ENCODE data around the gene PITPNM2. TPM values are rescaled to one million over a fixed set of nuclear protein-coding genes. Genes with fewer than 3 reads are reported as not detected.

PITPNM2 gene
- total RNA-seq, 1 donor from 2014 or later, result 0.56 TPM

GRCh38 chr12:123167329-123167728 is 16.4 kb upstream of the PITPNM2 start:
- Histone ChIP-seq H3K4me2 (no peak overlapping the region), H3K9ac (no peak overlapping the region), H3K79me2 (ENCODE audit: low read depth) (no peaks in the 10 kb centered on the region), H3K36me3 (peaks cover 13% of the 10 kb centered on the region), H3K27ac (no peak overlapping the region), H3F3A (ENCODE audit: low read depth) (no peaks in the 10 kb centered on the region), H3K27me3 (no peaks in the 10 kb centered on the region), H3K9me3 (ENCODE audit: low read depth) (no peaks in the 10 kb centered on the region), H3K4me1 (no peaks in the 10 kb centered on the region), H2AFZ (replicated peaks) (no peak overlapping the region), H4K20me1 (ENCODE audit: low read depth) (no peaks in the 10 kb centered on the region), H3K4me3 (no peak overlapping the region)
- Mint-ChIP-seq H3K9me3 (no peaks in the 10 kb centered on the region), H3K27me3 (ENCODE audit: insufficient read depth, low read depth) (no peaks in the 10 kb centered on the region), H3K36me3 (peaks cover 17% of the 10 kb centered on the region), H3K27ac (no peak overlapping the region), H3K4me3 (no peak overlapping the region), H3K4me1 (no peaks in the 10 kb centered on the region)
- TF ChIP-seq EZH2phosphoT487 (IDR thresholded peaks at IDR 0.05) (no peak), EZH2 (IDR thresholded peaks at IDR 0.05) (no peak)
- no peak for DNase-seq (ENCODE audit: low spot score)

GRCh38 chr12:123165537-123165936 is 14.6 kb upstream of the PITPNM2 start:
- Histone ChIP-seq H3K36me3 (peaks cover 16% of the 10 kb centered on the region), H3K27ac (no peak overlapping the region), H3F3A (ENCODE audit: low read depth) (no peaks in the 10 kb centered on the region), H4K20me1 (ENCODE audit: low read depth) (no peaks in the 10 kb centered on the region), H3K9ac (no peak overlapping the region), H2AFZ (replicated peaks) (no peak overlapping the region), H3K4me3 (no peak overlapping the region), H3K79me2 (ENCODE audit: low read depth) (no peaks in the 10 kb centered on the region), H3K4me1 (no peaks in the 10 kb centered on the region), H3K4me2 (no peak overlapping the region), H3K27me3 (no peaks in the 10 kb centered on the region), H3K9me3 (ENCODE audit: low read depth) (no peaks in the 10 kb centered on the region)
- Mint-ChIP-seq H3K9me3 (no peaks in the 10 kb centered on the region), H3K4me1 (no peaks in the 10 kb centered on the region), H3K27me3 (ENCODE audit: insufficient read depth, low read depth) (no peaks in the 10 kb centered on the region), H3K27ac (no peak overlapping the region), H3K4me3 (no peak overlapping the region), H3K36me3 (peaks cover 19% of the 10 kb centered on the region)
- DNase-seq (ENCODE audit: low spot score), result no peak
- TF ChIP-seq EZH2phosphoT487 (IDR thresholded peaks at IDR 0.05), result no peak

GRCh38 chr12:123164710-123165261 is 13.9 kb upstream of the PITPNM2 start:
- no peak overlapping the region for H3K27ac ChIP-seq
- H3K27me3 ChIP-seq, result no peaks in the 10 kb centered on the region
- TF ChIP-seq EZH2phosphoT487 (IDR thresholded peaks at IDR 0.05) (no peak), EZH2 (IDR thresholded peaks at IDR 0.05) (no peak)
- TF ChIP-seq, protein P1, sequence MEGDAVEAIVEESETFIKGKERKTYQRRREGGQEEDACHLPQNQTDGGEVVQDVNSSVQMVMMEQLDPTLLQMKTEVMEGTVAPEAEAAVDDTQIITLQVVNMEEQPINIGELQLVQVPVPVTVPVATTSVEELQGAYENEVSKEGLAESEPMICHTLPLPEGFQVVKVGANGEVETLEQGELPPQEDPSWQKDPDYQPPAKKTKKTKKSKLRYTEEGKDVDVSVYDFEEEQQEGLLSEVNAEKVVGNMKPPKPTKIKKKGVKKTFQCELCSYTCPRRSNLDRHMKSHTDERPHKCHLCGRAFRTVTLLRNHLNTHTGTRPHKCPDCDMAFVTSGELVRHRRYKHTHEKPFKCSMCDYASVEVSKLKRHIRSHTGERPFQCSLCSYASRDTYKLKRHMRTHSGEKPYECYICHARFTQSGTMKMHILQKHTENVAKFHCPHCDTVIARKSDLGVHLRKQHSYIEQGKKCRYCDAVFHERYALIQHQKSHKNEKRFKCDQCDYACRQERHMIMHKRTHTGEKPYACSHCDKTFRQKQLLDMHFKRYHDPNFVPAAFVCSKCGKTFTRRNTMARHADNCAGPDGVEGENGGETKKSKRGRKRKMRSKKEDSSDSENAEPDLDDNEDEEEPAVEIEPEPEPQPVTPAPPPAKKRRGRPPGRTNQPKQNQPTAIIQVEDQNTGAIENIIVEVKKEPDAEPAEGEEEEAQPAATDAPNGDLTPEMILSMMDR (IDR thresholded peaks at IDR 0.05), result no peak
- H3K36me3 ChIP-seq, result peaks cover 16% of the 10 kb centered on the region
- peaks cover 20% of the 10 kb centered on the region for H3K36me3 Mint-ChIP-seq
- H3K4me1 Mint-ChIP-seq, result no peaks in the 10 kb centered on the region
- no peaks in the 10 kb centered on the region for H3K79me2 ChIP-seq (ENCODE audit: low read depth)
- no peak overlapping the region for H2AFZ ChIP-seq (replicated peaks)
- no peaks in the 10 kb centered on the region for H3K9me3 ChIP-seq (ENCODE audit: low read depth)
- H3K4me3 Mint-ChIP-seq, result no peak overlapping the region
- H3K27ac Mint-ChIP-seq, result no peak overlapping the region
- H3K4me2 ChIP-seq, result no peak overlapping the region
- no peaks in the 10 kb centered on the region for H3F3A ChIP-seq (ENCODE audit: low read depth)
- no peaks in the 10 kb centered on the region for H3K27me3 Mint-ChIP-seq (ENCODE audit: insufficient read depth, low read depth)
- H3K9ac ChIP-seq, result no peak overlapping the region
- no peak for DNase-seq (ENCODE audit: low spot score)
- H3K4me1 ChIP-seq, result no peaks in the 10 kb centered on the region
- no peak overlapping the region for H3K4me3 ChIP-seq
- no peaks in the 10 kb centered on the region for H3K9me3 Mint-ChIP-seq
- H4K20me1 ChIP-seq (ENCODE audit: low read depth), result no peaks in the 10 kb centered on the region

DNA sequence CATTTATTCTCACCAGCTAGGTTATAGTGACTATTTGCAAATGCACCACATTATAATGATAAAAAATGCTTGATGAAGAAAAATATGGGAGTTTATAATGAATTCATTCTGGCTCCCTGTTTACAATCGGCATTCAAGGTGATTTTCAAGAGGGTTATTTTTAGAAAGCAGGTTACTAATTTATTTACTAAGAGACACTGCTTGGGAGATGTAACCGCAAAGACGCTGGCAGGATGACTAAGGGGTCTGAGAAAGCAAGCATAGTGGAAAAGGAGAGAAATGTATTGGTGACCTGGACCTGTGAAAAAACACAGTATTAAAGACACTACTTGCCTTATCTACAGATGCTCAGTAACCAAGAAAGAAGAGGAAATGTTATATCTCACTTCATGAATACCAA is 13.3 kb upstream of the PITPNM2 start:
- no peaks in the 10 kb centered on the region for H3K4me1 Mint-ChIP-seq
- peaks cover 16% of the 10 kb centered on the region for H3K36me3 ChIP-seq
- H3K4me1 ChIP-seq, result no peaks in the 10 kb centered on the region
- H3K9me3 Mint-ChIP-seq, result no peaks in the 10 kb centered on the region
- H3K36me3 Mint-ChIP-seq, result peaks cover 20% of the 10 kb centered on the region
- no peak overlapping the region for H2AFZ ChIP-seq (replicated peaks)
- H3K9me3 ChIP-seq (ENCODE audit: low read depth), result no peaks in the 10 kb centered on the region
- no peak for DNase-seq (ENCODE audit: low spot score)
- TF ChIP-seq, protein P1 (IDR thresholded peaks at IDR 0.05), result no peak
- TF ChIP-seq EZH2 (IDR thresholded peaks at IDR 0.05) (no peak), EZH2phosphoT487 (IDR thresholded peaks at IDR 0.05) (no peak)
- H3F3A ChIP-seq (ENCODE audit: low read depth), result no peaks in the 10 kb centered on the region
- H3K4me3 Mint-ChIP-seq, result no peak overlapping the region
- H3K27me3 Mint-ChIP-seq (ENCODE audit: insufficient read depth, low read depth), result no peaks in the 10 kb centered on the region
- no peaks in the 10 kb centered on the region for H3K27me3 ChIP-seq
- no peak overlapping the region for H3K4me2 ChIP-seq
- no peak overlapping the region for H3K27ac ChIP-seq
- no peaks in the 10 kb centered on the region for H4K20me1 ChIP-seq (ENCODE audit: low read depth)
- H3K9ac ChIP-seq, result no peak overlapping the region
- no peak overlapping the region for H3K4me3 ChIP-seq
- H3K27ac Mint-ChIP-seq, result no peak overlapping the region
- no peaks in the 10 kb centered on the region for H3K79me2 ChIP-seq (ENCODE audit: low read depth)

Data from neural progenitor cell (in vitro differentiated cells).